ENCODE results near the gene CACHD1. TPM values are rescaled to one million over a fixed set of nuclear protein-coding genes. Genes with fewer than 3 reads are reported as not detected.

Gene CACHD1
- total and polyA plus RNA-seq, 2 of the 8 experiments (the other 6 are each of a cell fraction or from before 2014, with no cell fraction given), result 22.2 to 42.5 TPM

DNA sequence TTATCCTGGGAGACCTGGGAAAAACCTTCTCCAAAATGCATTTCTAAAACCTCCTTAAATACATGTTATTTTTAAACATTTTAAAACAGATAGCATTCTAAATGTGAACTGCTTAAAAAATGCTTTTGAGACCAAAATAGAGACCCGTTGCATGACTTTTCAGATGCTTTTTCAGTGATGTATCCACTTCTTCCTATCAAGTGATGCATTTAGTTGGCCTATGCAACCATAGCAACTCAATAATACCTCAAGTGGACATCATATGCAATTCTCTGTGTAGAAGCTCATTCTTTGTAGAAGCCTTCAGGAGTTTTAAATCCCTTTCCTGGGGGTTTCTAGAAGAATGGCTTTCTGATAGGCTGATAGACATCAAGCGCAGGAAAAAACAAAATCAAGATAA is 180.5 kb downstream of the CACHD1 start:
- H2BK120ac ChIP-seq (replicated peaks; ENCODE audit: low read depth, low read length), result no peak overlapping the region
- H3K18ac ChIP-seq (ENCODE audit: extremely low read depth, low read length), result no peak overlapping the region
- H2BK5ac ChIP-seq (ENCODE audit: low read depth, low read length), result no peak overlapping the region
- no peak overlapping the region for H3K4me2 ChIP-seq (ENCODE audit: insufficient read depth in 1 of 2, low read depth in 2 of 2, low read length in 2 of 2)
- H3K14ac ChIP-seq (ENCODE audit: insufficient read length), result no peak overlapping the region
- TF ChIP-seq TAF1 (IDR thresholded peaks at IDR 0.05; ENCODE audit: low read depth, low read length) (no peak), SIX5 (IDR thresholded peaks at IDR 0.05; ENCODE audit: low read depth, low read length) (no peak), BCL11A (IDR thresholded peaks at IDR 0.05; ENCODE audit: low read depth in 2 of 2, low read length in 2 of 2) (no peak), ATF2 (IDR thresholded peaks at IDR 0.05; ENCODE audit: low read length) (no peak), ATF3 (IDR thresholded peaks at IDR 0.05; ENCODE audit: insufficient read depth, low read depth, low read length) (no peak), GABPA (IDR thresholded peaks at IDR 0.05; ENCODE audit: borderline replicate concordance, insufficient read depth, low read length) (no peak), MAX (IDR thresholded peaks at IDR 0.05) (no peak), ASH2L (IDR thresholded peaks at IDR 0.05; ENCODE audit: low read length) (no peak), CREB1 (IDR thresholded peaks at IDR 0.05) (no peak)
- TF ChIP-seq, protein P1, sequence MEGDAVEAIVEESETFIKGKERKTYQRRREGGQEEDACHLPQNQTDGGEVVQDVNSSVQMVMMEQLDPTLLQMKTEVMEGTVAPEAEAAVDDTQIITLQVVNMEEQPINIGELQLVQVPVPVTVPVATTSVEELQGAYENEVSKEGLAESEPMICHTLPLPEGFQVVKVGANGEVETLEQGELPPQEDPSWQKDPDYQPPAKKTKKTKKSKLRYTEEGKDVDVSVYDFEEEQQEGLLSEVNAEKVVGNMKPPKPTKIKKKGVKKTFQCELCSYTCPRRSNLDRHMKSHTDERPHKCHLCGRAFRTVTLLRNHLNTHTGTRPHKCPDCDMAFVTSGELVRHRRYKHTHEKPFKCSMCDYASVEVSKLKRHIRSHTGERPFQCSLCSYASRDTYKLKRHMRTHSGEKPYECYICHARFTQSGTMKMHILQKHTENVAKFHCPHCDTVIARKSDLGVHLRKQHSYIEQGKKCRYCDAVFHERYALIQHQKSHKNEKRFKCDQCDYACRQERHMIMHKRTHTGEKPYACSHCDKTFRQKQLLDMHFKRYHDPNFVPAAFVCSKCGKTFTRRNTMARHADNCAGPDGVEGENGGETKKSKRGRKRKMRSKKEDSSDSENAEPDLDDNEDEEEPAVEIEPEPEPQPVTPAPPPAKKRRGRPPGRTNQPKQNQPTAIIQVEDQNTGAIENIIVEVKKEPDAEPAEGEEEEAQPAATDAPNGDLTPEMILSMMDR (IDR thresholded peaks at IDR 0.05; ENCODE audit: control extremely low read depth in 1 of 3, insufficient read depth in 1 of 3, low read depth in 1 of 3, low read length in 3 of 3), result no peak
- no peak overlapping the region for H2AK5ac ChIP-seq (ENCODE audit: low read depth, low read length)
- no peak overlapping the region for H3K23ac ChIP-seq (ENCODE audit: insufficient read length)
- no peaks in the 10 kb centered on the region for H4K20me1 ChIP-seq (replicated peaks in 1 of 2; ENCODE audit: control insufficient read depth in 1 of 2, insufficient read depth in 2 of 2, low read length in 2 of 2)
- H4K8ac ChIP-seq (ENCODE audit: extremely low read depth, insufficient read depth, low read length), result no peak overlapping the region
- CTCF ChIA-PET (ENCODE audit: partially characterized antibody), result no interaction called here
- WGBS, 2 experiments (ENCODE audit: extremely low coverage in 1 of 2, insufficient coverage in 1 of 2, insufficient read length in 1 of 2, insufficient replicate concordance in 2 of 2, low coverage in 1 of 2, low lambda C conversion rate in 2 of 2, missing lambda C conversion rate in 1 of 2), result 83% methylated on average over 2 of the region's 2 CpGs; no CpG with 5 or more reads in 1 of the 2 experiments
- H3K4me1 ChIP-seq (replicated peaks in 1 of 4; ENCODE audit: control insufficient read depth in 3 of 4, insufficient read depth in 4 of 4, low read length in 3 of 4), result no peaks in the 10 kb centered on the region
- no peak overlapping the region for H4K5ac ChIP-seq (ENCODE audit: insufficient read length, low read depth, low read length)
- no peak overlapping the region for H2BK15ac ChIP-seq (ENCODE audit: low read length)
- POLR2A ChIA-PET (ENCODE audit: partially characterized antibody), result no interaction called here
- no peak overlapping the region for H2BK12ac ChIP-seq (ENCODE audit: low read depth, low read length)
- H3K79me2 ChIP-seq (ENCODE audit: control insufficient read depth in 1 of 2, insufficient read depth in 2 of 2, low read length in 2 of 2), result no peaks in the 10 kb centered on the region
- FAIRE-seq (no peak), DNase-seq (ENCODE audit: low read depth in 1 of 2, low spot score in 2 of 2) (no peak)
- no peak overlapping the region for H3K56ac ChIP-seq (replicated peaks; ENCODE audit: insufficient read length, low read depth, low read length)
- no peak overlapping the region for H2BK20ac ChIP-seq (ENCODE audit: low read length)
- no peak overlapping the region for H3K27ac ChIP-seq (ENCODE audit: low read depth, low read length)
- peaks cover 3 to 91% (median 22%) of the 10 kb centered on the region in 4 experiments; a peak in 5 of 8 replicates for H3K36me3 ChIP-seq (ENCODE audit: control insufficient read depth in 2 of 4, insufficient read depth in 4 of 4, low read length in 3 of 4)
- no peaks in the 10 kb centered on the region for H3K9me3 ChIP-seq (ENCODE audit: insufficient read depth in 2 of 2, low read depth in 1 of 2, low read length in 1 of 2)
- no peak overlapping the region for H3K4me3 ChIP-seq (ENCODE audit: extremely low read depth in 1 of 4, insufficient read depth in 2 of 4, low read depth in 3 of 4, low read length in 4 of 4)
- no peaks in the 10 kb centered on the region for H3K79me1 ChIP-seq (ENCODE audit: low read depth, low read length)
- no peak overlapping the region for H3K9ac ChIP-seq (replicated peaks in 1 of 4; ENCODE audit: extremely low read depth in 1 of 4, low read depth in 3 of 4, low read length in 3 of 4)
- H4K91ac ChIP-seq (replicated peaks; ENCODE audit: insufficient read length, low read length), result no peak overlapping the region
- H3K4ac ChIP-seq (replicated peaks; ENCODE audit: insufficient read length, low read depth, low read length), result no peak overlapping the region
- no peaks in the 10 kb centered on the region for H3K23me2 ChIP-seq (ENCODE audit: low read depth, low read length)
- no peak overlapping the region for H2AFZ ChIP-seq (ENCODE audit: low read length)
- H3K27me3 ChIP-seq (replicated peaks in 1 of 4; ENCODE audit: control insufficient read depth in 3 of 4, extremely low read depth in 1 of 4, insufficient read depth in 3 of 4, low read length in 3 of 4), result no peaks in the 10 kb centered on the region

Measured in H1 (cell line).